ENCODE results near the gene ENKD1. TPM values are rescaled to one million over a fixed set of nuclear protein-coding genes. Genes with fewer than 3 reads are reported as not detected.

ENKD1 gene
- polyA plus RNA-seq, 4 donors: 20.4 to 31.1 (median 24.8) TPM

Other genes with a start within 250 kb of the ENKD1 start
- gene HSD11B2, start 235.6 kb downstream of the ENKD1 start, polyA plus RNA-seq (ENCODE audit: insufficient read length in 4 of 4): 10 to 100 TPM; 49.6 to 57.9 (median 52.0) TPM
- gene ATP6V0D1, start 185.6 kb downstream of the ENKD1 start, polyA plus RNA-seq (ENCODE audit: insufficient read length in 4 of 4): 100 to 1,000 TPM in 1 of 4 donors, 10 to 100 TPM in 3; 82.6 to 104 (median 91.2) TPM
- under 1 TPM in 2 of 4 donors, not detected in 2; 0.25 to 0.31 TPM for gene AGRP, start 183.2 kb downstream of the ENKD1 start, polyA plus RNA-seq (ENCODE audit: insufficient read length in 4 of 4)
- gene RIPOR1, start 137.9 kb downstream of the ENKD1 start, polyA plus RNA-seq (ENCODE audit: insufficient read length in 4 of 4): 100 to 1,000 TPM; 110 to 137 (median 117) TPM
- gene CTCF, start 104.2 kb downstream of the ENKD1 start, polyA plus RNA-seq (ENCODE audit: insufficient read length in 4 of 4): 10 to 100 TPM; 77.8 to 89.6 (median 86.4) TPM
- 1 to 10 TPM in 2 of 4 donors, under 1 TPM in 2; 0.87 to 1.5 (median 1.1) TPM for gene CARMIL2, start 21.6 kb downstream of the ENKD1 start, polyA plus RNA-seq (ENCODE audit: insufficient read length in 4 of 4)
- gene ACD, start 6.5 kb downstream of the ENKD1 start, polyA plus RNA-seq (ENCODE audit: insufficient read length in 4 of 4): 10 to 100 TPM; 21.0 to 28.9 (median 23.4) TPM
- gene PARD6A, start 5.8 kb downstream of the ENKD1 start, polyA plus RNA-seq (ENCODE audit: insufficient read length in 4 of 4): 1 to 10 TPM; 2.1 to 4.3 (median 3.2) TPM
- gene C16orf86, start 64 bp upstream of the ENKD1 start, polyA plus RNA-seq (ENCODE audit: insufficient read length in 4 of 4): 1 to 10 TPM; 2.7 to 4.6 (median 3.4) TPM
- 10 to 100 TPM; 20.5 to 24.9 (median 21.5) TPM for gene GFOD2, start 52.6 kb upstream of the ENKD1 start, polyA plus RNA-seq (ENCODE audit: insufficient read length in 4 of 4)
- 10 to 100 TPM; 21.6 to 28.5 (median 22.3) TPM for gene RANBP10, start 139.8 kb upstream of the ENKD1 start, polyA plus RNA-seq (ENCODE audit: insufficient read length in 4 of 4)
- 1 to 10 TPM; 7.3 to 9.0 (median 7.7) TPM for gene TSNAXIP1, start 140.1 kb upstream of the ENKD1 start, polyA plus RNA-seq (ENCODE audit: insufficient read length in 4 of 4)
- 10 to 100 TPM; 30.4 to 33.8 (median 32.1) TPM for gene THAP11, start 175.6 kb upstream of the ENKD1 start, polyA plus RNA-seq (ENCODE audit: insufficient read length in 4 of 4)
- gene NUTF2, start 180.2 kb upstream of the ENKD1 start, polyA plus RNA-seq (ENCODE audit: insufficient read length in 4 of 4): 100 to 1,000 TPM; 121 to 130 (median 129) TPM
- gene CENPT, start 180.9 kb upstream of the ENKD1 start, polyA plus RNA-seq (ENCODE audit: insufficient read length in 4 of 4): 10 to 100 TPM; 42.0 to 51.5 (median 46.9) TPM
- 10 to 100 TPM; 80.6 to 93.6 (median 86.7) TPM for gene EDC4, start 206.3 kb upstream of the ENKD1 start, polyA plus RNA-seq (ENCODE audit: insufficient read length in 4 of 4)
- under 1 TPM in 2 of 4 donors, not detected in 2; 0.31 to 0.95 TPM for gene NRN1L, start 218.1 kb upstream of the ENKD1 start, polyA plus RNA-seq (ENCODE audit: insufficient read length in 4 of 4)
- 10 to 100 TPM; 33.7 to 41.8 (median 37.9) TPM for gene PSKH1, start 226.5 kb upstream of the ENKD1 start, polyA plus RNA-seq (ENCODE audit: insufficient read length in 4 of 4)

Data from right renal pelvis (tissue), 4 donors.